WTC11 (cell line): ENCODE results near the gene DLX2. TPM values are rescaled to one million over a fixed set of nuclear protein-coding genes. Genes with fewer than 3 reads are reported as not detected.
A peak's percentile ranks its signal among the peaks of the same experiment; 100 is the strongest.

Source experiments
- ATAC-seq: fragments of 200-7000 bp; cut with Tn5 transposase; 2 replicates; pipeline ENCODE4 v1.10.0; 2021; ENCODE audit warnings: mild to moderate bottlenecking, moderate library complexity
- CTCF ChIA-PET: fragments of 300-600 bp; sonication (Branson Sonifier 250); formaldehyde crosslinking; loops from one replicate; lab custom pipeline; 2021; ENCODE audit warnings: antibody characterized with exemption; lab: Charles Lee
- POLR2A ChIA-PET: fragments of 350-600 bp; sonication (Branson Sonifier 250); formaldehyde crosslinking; loops from one replicate; lab custom pipeline; 2021; ENCODE audit warnings: antibody characterized with exemption; lab: Charles Lee
- DNase-seq: peaks from one replicate; pipeline ENCODE4 v3.0.0; 2021; ENCODE audit warnings: low spot score
- H3K27ac Mint-ChIP-seq: 2 replicates; pipeline ENCODE4 v1.8.0; 2021; ENCODE audit warnings: mixed read lengths
- H3K27me3 Mint-ChIP-seq: 2 replicates; pipeline ENCODE4 v1.8.0; 2021; ENCODE audit warnings: low read depth, mild to moderate bottlenecking, moderate library complexity, mixed read lengths
- H3K36me3 Mint-ChIP-seq: 2 replicates; pipeline ENCODE4 v1.8.0; 2021; ENCODE audit warnings: mixed read lengths
- H3K4me1 Mint-ChIP-seq: 2 replicates; pipeline ENCODE4 v1.8.0; 2022; ENCODE audit warnings: mixed read lengths
- H3K4me3 Mint-ChIP-seq: 2 replicates; pipeline ENCODE4 v1.8.0; 2021; ENCODE audit warnings: mild to moderate bottlenecking, moderate library complexity, mixed read lengths
- H3K9me3 Mint-ChIP-seq: 2 replicates; pipeline ENCODE4 v1.8.0; 2021; ENCODE audit warnings: mixed read lengths
- CBFB ChIP-seq: sonication (generic); formaldehyde crosslinking; IDR thresholded peaks from 2 replicates; pipeline ENCODE4 v1.8.1; 2022; ENCODE audit warnings: mild to moderate bottlenecking, low read depth, missing genetic modification reagents
- EMX1 ChIP-seq: fragments of 250-450 bp; sonication (Bioruptor Pico); IDR thresholded peaks from 2 replicates; pipeline ENCODE4 v1.8.0; 2021; ENCODE audit warnings: mild to moderate bottlenecking
- FOXP1 ChIP-seq: sonication (generic); formaldehyde crosslinking; IDR thresholded peaks from 2 replicates; pipeline ENCODE4 v1.8.0; 2022; ENCODE audit warnings: missing genetic modification reagents, mild to moderate bottlenecking, moderate library complexity, borderline replicate concordance
- GTF2I ChIP-seq: fragments of 250-450 bp; sonication (Bioruptor Pico); conservative IDR thresholded peaks from 2 replicates; pipeline ENCODE4 v1.4.0; 2021; ENCODE audit warnings: mild to moderate bottlenecking
- HMGA2 ChIP-seq: fragments of 250-450 bp; sonication (Bioruptor Pico); IDR thresholded peaks from 2 replicates; pipeline ENCODE4 v1.4.0; 2021; ENCODE audit warnings: mild to moderate bottlenecking, moderate library complexity
- MYBL2 ChIP-seq: sonication (generic); formaldehyde crosslinking; IDR thresholded peaks from 2 replicates; pipeline ENCODE4 v1.8.1; 2023; ENCODE audit warnings: mild to moderate bottlenecking, moderate library complexity, missing genetic modification reagents
- NFATC4 ChIP-seq: fragments of 250-450 bp; sonication (Bioruptor Pico); IDR thresholded peaks from 2 replicates; pipeline ENCODE4 v1.9.0; 2021; ENCODE audit warnings: mild to moderate bottlenecking
- TEAD4 ChIP-seq: sonication (generic); formaldehyde crosslinking; IDR thresholded peaks from 2 replicates; pipeline ENCODE4 v1.8.0; 2022; ENCODE audit warnings: mild to moderate bottlenecking, missing genetic modification reagents
- TP53 ChIP-seq: sonication (generic); formaldehyde crosslinking; IDR thresholded peaks from 2 replicates; pipeline ENCODE4 v1.8.1; 2023; ENCODE audit warnings: mild to moderate bottlenecking, missing genetic modification reagents
- total RNA-seq: library from RNA; stranded (reverse); gene quantifications from 3 replicates; pipeline ENCODE4 v1.2.3, GENCODE V29; 2021
- TF ChIP-seq, protein P1 (sequence below): fragments of 250-450 bp; sonication (Bioruptor Pico); IDR thresholded peaks from 2 replicates; pipeline ENCODE4 v1.9.0; 2021; ENCODE audit warnings: mild to moderate bottlenecking, borderline replicate concordance
- TF ChIP-seq, protein P2 (sequence below): sonication (generic); formaldehyde crosslinking; IDR thresholded peaks from 2 replicates; pipeline ENCODE4 v1.8.1; 2023; ENCODE audit warnings: mild to moderate bottlenecking, missing genetic modification reagents
- TF ChIP-seq, protein P3 (sequence below): sonication (generic); formaldehyde crosslinking; IDR thresholded peaks from 2 replicates; pipeline ENCODE4 v1.8.0; 2022; ENCODE audit warnings: missing genetic modification reagents
- TF ChIP-seq, protein P4 (sequence below): fragments of 250-450 bp; sonication (Bioruptor Pico); IDR thresholded peaks from 2 replicates; pipeline ENCODE4 v2.1.2; 2022; ENCODE audit warnings: mild to moderate bottlenecking, moderate library complexity
- TF ChIP-seq, protein P5 (sequence below): sonication (generic); formaldehyde crosslinking; IDR thresholded peaks from 2 replicates; pipeline ENCODE4 v1.8.1; 2023; ENCODE audit warnings: mild to moderate bottlenecking, missing genetic modification reagents, moderate library complexity
- TF ChIP-seq, protein P6 (sequence below): sonication (generic); formaldehyde crosslinking; IDR thresholded peaks from 2 replicates; pipeline ENCODE4 v1.8.0; 2023; ENCODE audit warnings: missing genetic modification reagents

Gene DLX2
- total RNA-seq, 1 experiment from 2014 or later: 0.28 TPM

DNA sequence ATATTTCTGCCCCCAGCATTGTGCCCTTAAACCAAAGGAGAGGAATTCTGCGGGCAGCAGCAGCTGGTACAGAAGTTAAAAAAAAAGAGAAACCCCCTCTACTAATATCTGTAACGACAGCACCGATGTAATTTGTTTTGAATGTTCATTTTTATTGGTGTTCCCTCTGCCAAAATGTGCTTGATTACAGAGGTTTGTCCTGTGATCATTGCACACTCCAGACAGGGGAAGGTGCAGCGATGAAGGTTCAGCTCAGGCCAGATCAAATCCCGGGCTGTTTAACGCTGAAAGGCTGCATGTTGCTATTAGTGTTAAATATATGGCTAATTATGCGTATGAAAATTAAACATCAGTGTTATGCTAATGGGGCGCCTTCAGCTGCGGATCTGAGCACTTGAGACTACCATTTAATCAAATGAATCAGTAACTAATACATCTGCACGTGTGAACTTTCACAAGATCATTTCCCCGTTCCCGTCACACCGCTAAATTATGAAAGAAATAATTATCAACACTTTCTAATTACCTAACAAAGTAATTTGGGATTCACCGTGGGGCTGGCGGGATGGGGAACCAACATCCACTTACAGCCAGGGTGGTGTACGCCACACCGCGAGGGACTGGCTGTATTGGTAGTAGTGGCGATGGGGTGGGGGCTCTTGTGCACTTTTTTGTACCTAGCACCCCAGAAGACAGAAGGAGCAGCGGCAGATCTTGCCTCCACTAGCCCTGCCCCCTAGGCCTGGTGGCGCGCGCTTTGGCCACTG, 18.9 kb downstream of the DLX2 start:
- H3K27ac Mint-ChIP-seq: no peak overlapping the region
- H3K9me3 Mint-ChIP-seq: no peaks in the 10 kb centered on the region
- TF ChIP-seq HMGA2 (no peak), GTF2I (CRISPR knock-in tag) (no peak), CBFB (CRISPR knock-in tag) (no peak), NFATC4 (CRISPR knock-in tag) (no peak), EMX1 (CRISPR knock-in tag) (no peak), TEAD4 (CRISPR knock-in tag) (no peak), MYBL2 (no peak), FOXP1 (CRISPR knock-in tag) (no peak), TP53 (CRISPR knock-in tag) (no peak)
- TF ChIP-seq, protein P1, sequence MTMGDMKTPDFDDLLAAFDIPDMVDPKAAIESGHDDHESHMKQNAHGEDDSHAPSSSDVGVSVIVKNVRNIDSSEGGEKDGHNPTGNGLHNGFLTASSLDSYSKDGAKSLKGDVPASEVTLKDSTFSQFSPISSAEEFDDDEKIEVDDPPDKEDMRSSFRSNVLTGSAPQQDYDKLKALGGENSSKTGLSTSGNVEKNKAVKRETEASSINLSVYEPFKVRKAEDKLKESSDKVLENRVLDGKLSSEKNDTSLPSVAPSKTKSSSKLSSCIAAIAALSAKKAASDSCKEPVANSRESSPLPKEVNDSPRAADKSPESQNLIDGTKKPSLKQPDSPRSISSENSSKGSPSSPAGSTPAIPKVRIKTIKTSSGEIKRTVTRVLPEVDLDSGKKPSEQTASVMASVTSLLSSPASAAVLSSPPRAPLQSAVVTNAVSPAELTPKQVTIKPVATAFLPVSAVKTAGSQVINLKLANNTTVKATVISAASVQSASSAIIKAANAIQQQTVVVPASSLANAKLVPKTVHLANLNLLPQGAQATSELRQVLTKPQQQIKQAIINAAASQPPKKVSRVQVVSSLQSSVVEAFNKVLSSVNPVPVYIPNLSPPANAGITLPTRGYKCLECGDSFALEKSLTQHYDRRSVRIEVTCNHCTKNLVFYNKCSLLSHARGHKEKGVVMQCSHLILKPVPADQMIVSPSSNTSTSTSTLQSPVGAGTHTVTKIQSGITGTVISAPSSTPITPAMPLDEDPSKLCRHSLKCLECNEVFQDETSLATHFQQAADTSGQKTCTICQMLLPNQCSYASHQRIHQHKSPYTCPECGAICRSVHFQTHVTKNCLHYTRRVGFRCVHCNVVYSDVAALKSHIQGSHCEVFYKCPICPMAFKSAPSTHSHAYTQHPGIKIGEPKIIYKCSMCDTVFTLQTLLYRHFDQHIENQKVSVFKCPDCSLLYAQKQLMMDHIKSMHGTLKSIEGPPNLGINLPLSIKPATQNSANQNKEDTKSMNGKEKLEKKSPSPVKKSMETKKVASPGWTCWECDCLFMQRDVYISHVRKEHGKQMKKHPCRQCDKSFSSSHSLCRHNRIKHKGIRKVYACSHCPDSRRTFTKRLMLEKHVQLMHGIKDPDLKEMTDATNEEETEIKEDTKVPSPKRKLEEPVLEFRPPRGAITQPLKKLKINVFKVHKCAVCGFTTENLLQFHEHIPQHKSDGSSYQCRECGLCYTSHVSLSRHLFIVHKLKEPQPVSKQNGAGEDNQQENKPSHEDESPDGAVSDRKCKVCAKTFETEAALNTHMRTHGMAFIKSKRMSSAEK (CRISPR knock-in tag): no peak
- TF ChIP-seq, protein P2, sequence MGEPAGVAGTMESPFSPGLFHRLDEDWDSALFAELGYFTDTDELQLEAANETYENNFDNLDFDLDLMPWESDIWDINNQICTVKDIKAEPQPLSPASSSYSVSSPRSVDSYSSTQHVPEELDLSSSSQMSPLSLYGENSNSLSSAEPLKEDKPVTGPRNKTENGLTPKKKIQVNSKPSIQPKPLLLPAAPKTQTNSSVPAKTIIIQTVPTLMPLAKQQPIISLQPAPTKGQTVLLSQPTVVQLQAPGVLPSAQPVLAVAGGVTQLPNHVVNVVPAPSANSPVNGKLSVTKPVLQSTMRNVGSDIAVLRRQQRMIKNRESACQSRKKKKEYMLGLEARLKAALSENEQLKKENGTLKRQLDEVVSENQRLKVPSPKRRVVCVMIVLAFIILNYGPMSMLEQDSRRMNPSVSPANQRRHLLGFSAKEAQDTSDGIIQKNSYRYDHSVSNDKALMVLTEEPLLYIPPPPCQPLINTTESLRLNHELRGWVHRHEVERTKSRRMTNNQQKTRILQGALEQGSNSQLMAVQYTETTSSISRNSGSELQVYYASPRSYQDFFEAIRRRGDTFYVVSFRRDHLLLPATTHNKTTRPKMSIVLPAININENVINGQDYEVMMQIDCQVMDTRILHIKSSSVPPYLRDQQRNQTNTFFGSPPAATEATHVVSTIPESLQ (CRISPR knock-in tag): no peak
- TF ChIP-seq, protein P3, sequence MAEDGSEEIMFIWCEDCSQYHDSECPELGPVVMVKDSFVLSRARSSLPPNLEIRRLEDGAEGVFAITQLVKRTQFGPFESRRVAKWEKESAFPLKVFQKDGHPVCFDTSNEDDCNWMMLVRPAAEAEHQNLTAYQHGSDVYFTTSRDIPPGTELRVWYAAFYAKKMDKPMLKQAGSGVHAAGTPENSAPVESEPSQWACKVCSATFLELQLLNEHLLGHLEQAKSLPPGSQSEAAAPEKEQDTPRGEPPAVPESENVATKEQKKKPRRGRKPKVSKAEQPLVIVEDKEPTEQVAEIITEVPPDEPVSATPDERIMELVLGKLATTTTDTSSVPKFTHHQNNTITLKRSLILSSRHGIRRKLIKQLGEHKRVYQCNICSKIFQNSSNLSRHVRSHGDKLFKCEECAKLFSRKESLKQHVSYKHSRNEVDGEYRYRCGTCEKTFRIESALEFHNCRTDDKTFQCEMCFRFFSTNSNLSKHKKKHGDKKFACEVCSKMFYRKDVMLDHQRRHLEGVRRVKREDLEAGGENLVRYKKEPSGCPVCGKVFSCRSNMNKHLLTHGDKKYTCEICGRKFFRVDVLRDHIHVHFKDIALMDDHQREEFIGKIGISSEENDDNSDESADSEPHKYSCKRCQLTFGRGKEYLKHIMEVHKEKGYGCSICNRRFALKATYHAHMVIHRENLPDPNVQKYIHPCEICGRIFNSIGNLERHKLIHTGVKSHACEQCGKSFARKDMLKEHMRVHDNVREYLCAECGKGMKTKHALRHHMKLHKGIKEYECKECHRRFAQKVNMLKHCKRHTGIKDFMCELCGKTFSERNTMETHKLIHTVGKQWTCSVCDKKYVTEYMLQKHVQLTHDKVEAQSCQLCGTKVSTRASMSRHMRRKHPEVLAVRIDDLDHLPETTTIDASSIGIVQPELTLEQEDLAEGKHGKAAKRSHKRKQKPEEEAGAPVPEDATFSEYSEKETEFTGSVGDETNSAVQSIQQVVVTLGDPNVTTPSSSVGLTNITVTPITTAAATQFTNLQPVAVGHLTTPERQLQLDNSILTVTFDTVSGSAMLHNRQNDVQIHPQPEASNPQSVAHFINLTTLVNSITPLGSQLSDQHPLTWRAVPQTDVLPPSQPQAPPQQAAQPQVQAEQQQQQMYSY (CRISPR knock-in tag): no peak
- TF ChIP-seq, protein P4, sequence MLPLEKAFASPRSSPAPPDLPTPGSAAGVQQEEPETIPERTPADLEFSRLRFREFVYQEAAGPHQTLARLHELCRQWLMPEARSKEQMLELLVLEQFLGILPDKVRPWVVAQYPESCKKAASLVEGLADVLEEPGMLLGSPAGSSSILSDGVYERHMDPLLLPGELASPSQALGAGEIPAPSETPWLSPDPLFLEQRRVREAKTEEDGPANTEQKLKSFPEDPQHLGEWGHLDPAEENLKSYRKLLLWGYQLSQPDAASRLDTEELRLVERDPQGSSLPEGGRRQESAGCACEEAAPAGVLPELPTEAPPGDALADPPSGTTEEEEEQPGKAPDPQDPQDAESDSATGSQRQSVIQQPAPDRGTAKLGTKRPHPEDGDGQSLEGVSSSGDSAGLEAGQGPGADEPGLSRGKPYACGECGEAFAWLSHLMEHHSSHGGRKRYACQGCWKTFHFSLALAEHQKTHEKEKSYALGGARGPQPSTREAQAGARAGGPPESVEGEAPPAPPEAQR: no peak
- TF ChIP-seq, protein P5, sequence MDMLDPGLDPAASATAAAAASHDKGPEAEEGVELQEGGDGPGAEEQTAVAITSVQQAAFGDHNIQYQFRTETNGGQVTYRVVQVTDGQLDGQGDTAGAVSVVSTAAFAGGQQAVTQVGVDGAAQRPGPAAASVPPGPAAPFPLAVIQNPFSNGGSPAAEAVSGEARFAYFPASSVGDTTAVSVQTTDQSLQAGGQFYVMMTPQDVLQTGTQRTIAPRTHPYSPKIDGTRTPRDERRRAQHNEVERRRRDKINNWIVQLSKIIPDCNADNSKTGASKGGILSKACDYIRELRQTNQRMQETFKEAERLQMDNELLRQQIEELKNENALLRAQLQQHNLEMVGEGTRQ (CRISPR knock-in tag): no peak
- TF ChIP-seq, protein P6, sequence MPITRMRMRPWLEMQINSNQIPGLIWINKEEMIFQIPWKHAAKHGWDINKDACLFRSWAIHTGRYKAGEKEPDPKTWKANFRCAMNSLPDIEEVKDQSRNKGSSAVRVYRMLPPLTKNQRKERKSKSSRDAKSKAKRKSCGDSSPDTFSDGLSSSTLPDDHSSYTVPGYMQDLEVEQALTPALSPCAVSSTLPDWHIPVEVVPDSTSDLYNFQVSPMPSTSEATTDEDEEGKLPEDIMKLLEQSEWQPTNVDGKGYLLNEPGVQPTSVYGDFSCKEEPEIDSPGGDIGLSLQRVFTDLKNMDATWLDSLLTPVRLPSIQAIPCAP (CRISPR knock-in tag): no peak
- ChIA-PET POLR2A (interaction anchor here (4.1 kb wide), 1 partner anchor 12 kb away, joined by 13 read pairs; no protein-coding TSS in a partner anchor), CTCF (interaction anchor here (1.1 to 7.6 kb wide), 3 partner anchors 12 to 43 kb away, joined by 4 to 123 read pairs (median 33); partner anchors contain the start of gene DLX2)
- peak overlapping the region; percentile 87 for H3K4me3 Mint-ChIP-seq
- DNase-seq (no peak), ATAC-seq (no peak)
- H3K36me3 Mint-ChIP-seq: no peaks in the 10 kb centered on the region
- H3K4me1 Mint-ChIP-seq: peaks cover 80% of the 10 kb centered on the region
- peaks cover 100% of the 10 kb centered on the region for H3K27me3 Mint-ChIP-seq
